ENCODE data around the gene OCLN.
"Not testable (repeated sequence)": the region's sequence is repeated elsewhere in the genome, so short reads cannot be mapped to it uniquely, and the experiment has no call there.

OCLN gene
- long read RNA-seq, donor 1, transcript OCLN-202 (9 exons, 1,748 nt), result major isoform, 6 of 14 reads
- long read RNA-seq, donor 1, partial matches to known transcripts, result 7 of 14 reads
- long read RNA-seq, donor 1, other reads (novel, unspliced or antisense), result 0 of 14 reads
- long read RNA-seq, donor 2, full-length matches to known transcripts, result 3 of 3 reads
- long read RNA-seq, donor 2, partial matches to known transcripts, result 0 of 3 reads
- long read RNA-seq, donor 2, other reads (novel, unspliced or antisense), result 0 of 3 reads
- long read RNA-seq, donor 3, transcript OCLN-202 (9 exons, 1,748 nt), result major isoform, 7 of 7 reads
- long read RNA-seq, donor 3, partial matches to known transcripts, result 0 of 7 reads
- long read RNA-seq, donor 3, other reads (novel, unspliced or antisense), result 0 of 7 reads
- long read RNA-seq, donor 4, transcript OCLN-202 (9 exons, 1,748 nt), result major isoform, 5 of 5 reads
- long read RNA-seq, donor 4, partial matches to known transcripts, result 0 of 5 reads
- long read RNA-seq, donor 4, other reads (novel, unspliced or antisense), result 0 of 5 reads
- long read RNA-seq, donor 5, partial matches to known transcripts, result 0 of 3 reads
- long read RNA-seq, donor 5, other reads (novel, unspliced or antisense), result 0 of 3 reads
- long read RNA-seq, donor 6, full-length matches to known transcripts, result 6 of 6 reads
- long read RNA-seq, donor 6, partial matches to known transcripts, result 0 of 6 reads
- long read RNA-seq, donor 6, other reads (novel, unspliced or antisense), result 0 of 6 reads
- long read RNA-seq, donor 7, transcript OCLN-202 (9 exons, 1,748 nt), result major isoform, 5 of 5 reads
- long read RNA-seq, donor 7, partial matches to known transcripts, result 0 of 5 reads
- long read RNA-seq, donor 7, other reads (novel, unspliced or antisense), result 0 of 5 reads
- long read RNA-seq, donor 8, transcript OCLN-202 (9 exons, 1,748 nt), result major isoform, 5 of 5 reads
- long read RNA-seq, donor 8, partial matches to known transcripts, result 0 of 5 reads
- long read RNA-seq, donor 8, other reads (novel, unspliced or antisense), result 0 of 5 reads

- DNase-seq, result peak; percentile 90
Observed at GRCh38 chr5:69492391-69492922, at the start of gene OCLN. Gene OCLN (plus strand): TSS chr5:69492790. CDS start chr5:69504245, 11,455 bp downstream.

GRCh38 chr5:69444127-69444754 lies 48.3 kb upstream of the OCLN start:
- DNase-seq, result no peak

- DNase-seq, result no peak
Observed at GRCh38 chr5:69449511-69449910, 43.1 kb upstream of the OCLN start.

- DNase-seq, result no peak
Observed at GRCh38 chr5:69450116-69450515, 42.5 kb upstream of the OCLN start.

- not testable (repeated sequence) for DNase-seq
Observed at GRCh38 chr5:69450527-69450926, 42.1 kb upstream of the OCLN start.

- no peak for DNase-seq
Observed at GRCh38 chr5:69451941-69452647, 40.5 kb upstream of the OCLN start.

GRCh38 chr5:69453487-69453886 lies 39.1 kb upstream of the OCLN start:
- DNase-seq, result not testable (repeated sequence)

- DNase-seq, result no peak
Observed at GRCh38 chr5:69454460-69455249, 37.9 kb upstream of the OCLN start.

GRCh38 chr5:69455428-69455988 lies 37.1 kb upstream of the OCLN start:
- not testable (repeated sequence) for DNase-seq

GRCh38 chr5:69462170-69462569 lies 30.4 kb upstream of the OCLN start:
- no peak for DNase-seq

- DNase-seq, result not testable (repeated sequence)
Observed at GRCh38 chr5:69466375-69466774, 26.2 kb upstream of the OCLN start.

- DNase-seq, result no peak
Observed at GRCh38 chr5:69467442-69468225, 25.0 kb upstream of the OCLN start.

- DNase-seq, result no peak
Observed at GRCh38 chr5:69468631-69469030, 24.0 kb upstream of the OCLN start.

- not testable (repeated sequence) for DNase-seq
Observed at GRCh38 chr5:69471516-69471915, 21.1 kb upstream of the OCLN start.

- DNase-seq, result not testable (repeated sequence)
Observed at GRCh38 chr5:69472535-69473143, 20.0 kb upstream of the OCLN start.

GRCh38 chr5:69477170-69477569 lies 15.4 kb upstream of the OCLN start:
- no peak for DNase-seq

GRCh38 chr5:69478296-69478695 lies 14.3 kb upstream of the OCLN start:
- DNase-seq, result not testable (repeated sequence)

GRCh38 chr5:69484891-69485290 lies 7.7 kb upstream of the OCLN start:
- DNase-seq, result no peak

GRCh38 chr5:69485471-69485870 lies 7.1 kb upstream of the OCLN start:
- no peak for DNase-seq
